Activated CD4-positive, alpha-beta T cell treated with anti-CD3 and anti-CD28 coated beads, Interleukin-2, amount 50 U/mL, for 24 hours (primary cell): ENCODE data around the gene ALOX5AP.

Experiments
- DNase-seq, 2 donors: peaks; one replicate each; pipeline ENCODE4 v3.0.0-alpha.2; 2020; ENCODE audit warnings: low read depth in 1 of 2, low spot score in 1 of 2

ALOX5AP gene

DNA sequence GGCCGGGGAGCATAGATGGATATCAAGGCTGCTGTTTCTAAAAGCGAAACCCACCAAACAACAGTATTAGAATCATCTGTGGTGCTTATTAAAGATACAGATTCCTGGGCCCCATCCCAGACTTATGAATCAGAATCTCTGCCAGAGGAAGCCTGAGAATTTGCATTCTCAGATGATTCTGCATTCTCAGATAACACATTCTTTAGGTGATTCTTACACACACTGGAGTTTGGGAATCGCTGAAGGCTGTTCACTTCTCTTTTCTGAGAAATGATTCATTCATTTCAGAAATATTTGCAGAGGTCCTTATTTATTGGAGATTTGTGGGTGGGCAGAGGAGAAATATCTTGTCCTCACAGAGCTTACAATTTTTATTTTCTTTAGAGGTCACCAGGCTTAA, 24.4 kb downstream of the ALOX5AP start:
- no peak for DNase-seq

- DNase-seq, result no peak
Measured at GRCh38 chr13:30762643-30763042, 27.3 kb downstream of the ALOX5AP start.

DNA sequence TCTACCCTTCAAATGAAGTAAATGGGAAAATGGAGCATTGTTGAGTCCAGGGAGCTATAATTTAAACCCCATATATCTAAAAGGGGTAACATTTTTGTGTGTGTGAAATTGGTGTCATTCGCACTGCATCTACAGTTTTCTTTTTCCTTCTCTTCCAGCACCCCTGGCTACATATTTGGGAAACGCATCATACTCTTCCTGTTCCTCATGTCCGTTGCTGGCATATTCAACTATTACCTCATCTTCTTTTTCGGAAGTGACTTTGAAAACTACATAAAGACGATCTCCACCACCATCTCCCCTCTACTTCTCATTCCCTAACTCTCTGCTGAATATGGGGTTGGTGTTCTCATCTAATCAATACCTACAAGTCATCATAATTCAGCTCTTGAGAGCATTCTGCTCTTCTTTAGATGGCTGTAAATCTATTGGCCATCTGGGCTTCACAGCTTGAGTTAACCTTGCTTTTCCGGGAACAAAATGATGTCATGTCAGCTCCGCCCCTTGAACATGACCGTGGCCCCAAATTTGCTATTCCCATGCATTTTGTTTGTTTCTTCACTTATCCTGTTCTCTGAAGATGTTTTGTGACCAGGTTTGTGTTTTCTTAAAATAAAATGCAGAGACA, 28.6 kb downstream of the ALOX5AP start:
- no peak for DNase-seq

- no peak for DNase-seq
Measured at GRCh38 chr13:30766231-30766630, 30.9 kb downstream of the ALOX5AP start.

- DNase-seq, result no peak
Measured at GRCh38 chr13:30770929-30771328, 35.6 kb downstream of the ALOX5AP start.

DNA sequence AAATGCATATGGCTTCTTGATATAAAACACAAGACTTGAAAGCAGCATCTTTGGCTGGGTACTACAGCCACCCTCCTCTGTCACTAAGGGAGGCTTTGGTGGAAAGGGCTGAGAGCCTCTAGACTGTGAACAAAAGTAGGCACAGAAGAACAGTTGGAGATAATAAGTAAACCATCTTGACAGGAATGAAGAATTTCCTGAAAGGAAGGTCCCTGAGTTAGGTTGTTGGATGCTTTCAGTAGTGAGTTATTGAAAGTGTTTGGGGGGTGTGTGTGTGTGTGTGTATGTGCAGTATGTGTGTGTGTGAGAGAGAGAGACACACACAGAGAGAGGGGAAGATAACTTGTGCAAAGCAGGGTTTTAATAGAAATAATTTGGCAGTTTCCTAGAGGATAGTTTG, 38.2 kb downstream of the ALOX5AP start:
- no peak for DNase-seq

DNA sequence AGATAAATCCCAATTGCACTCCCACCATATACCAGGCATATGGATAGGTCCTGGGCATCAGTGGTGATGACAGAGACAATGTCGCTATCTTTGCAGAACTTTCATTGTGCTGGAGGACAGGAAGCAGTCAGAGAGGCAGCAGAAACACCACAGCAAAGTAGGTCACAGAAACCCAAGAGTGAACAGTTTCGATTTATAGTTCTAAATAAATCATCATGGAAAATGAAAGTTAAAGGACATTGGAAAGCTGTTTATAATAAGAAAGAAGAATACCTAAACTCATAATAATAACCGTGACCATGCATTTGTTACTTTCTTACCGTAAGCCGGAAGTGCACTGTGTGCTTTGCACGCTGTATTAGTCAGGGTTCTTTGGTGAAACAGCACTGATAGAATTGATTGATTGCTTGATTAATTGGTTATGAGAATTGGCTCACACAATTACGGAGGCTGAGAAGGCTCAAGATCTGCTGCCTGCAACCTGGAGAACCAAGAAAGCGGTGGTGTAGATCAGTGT, 38.9 kb downstream of the ALOX5AP start:
- DNase-seq, result no peak

DNA sequence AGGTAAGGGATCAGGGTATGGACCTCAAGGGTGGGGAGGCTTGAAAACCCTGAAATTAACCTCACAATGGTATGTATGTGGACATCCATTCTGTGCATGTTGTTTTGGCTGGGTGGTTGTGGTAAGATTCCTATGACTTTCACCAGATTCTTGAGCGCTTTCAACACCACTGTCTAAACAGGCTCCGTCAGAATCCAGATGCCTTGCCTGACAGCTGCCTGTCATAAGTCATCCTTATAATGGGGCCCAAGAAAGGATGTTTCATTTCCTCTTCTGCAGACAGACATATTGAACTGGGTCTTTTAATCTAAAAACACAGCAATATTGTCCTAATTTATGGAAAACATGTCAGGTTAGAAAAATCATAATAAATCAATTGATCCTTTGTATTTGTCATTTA, 41.3 kb downstream of the ALOX5AP start:
- DNase-seq, result no peak

- DNase-seq, result no peak
Measured at GRCh38 chr13:30779016-30779415, 43.7 kb downstream of the ALOX5AP start.

DNA sequence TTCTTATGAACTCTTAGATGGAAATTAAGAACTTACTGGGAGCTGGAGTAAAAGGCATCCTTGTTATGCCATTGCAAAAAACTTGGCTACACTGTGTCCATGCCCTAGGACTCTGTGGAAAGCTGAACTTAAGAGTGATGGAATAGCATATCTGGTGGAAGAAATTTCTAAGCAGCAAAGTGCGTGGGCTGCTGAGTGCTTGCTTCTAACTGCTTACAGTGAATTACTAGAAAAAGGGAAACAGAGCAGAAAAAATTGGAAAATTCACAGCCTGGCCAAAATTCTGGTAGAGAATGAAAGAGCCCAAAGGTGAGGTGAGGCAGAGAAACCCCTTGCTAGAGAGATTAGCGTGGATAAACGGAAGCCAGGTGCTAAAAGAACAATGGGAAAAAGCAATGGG, 44.3 kb downstream of the ALOX5AP start:
- no peak for DNase-seq

GRCh38 chr13:30780338-30780981, 45.1 kb downstream of the ALOX5AP start:
- no peak for DNase-seq

DNA sequence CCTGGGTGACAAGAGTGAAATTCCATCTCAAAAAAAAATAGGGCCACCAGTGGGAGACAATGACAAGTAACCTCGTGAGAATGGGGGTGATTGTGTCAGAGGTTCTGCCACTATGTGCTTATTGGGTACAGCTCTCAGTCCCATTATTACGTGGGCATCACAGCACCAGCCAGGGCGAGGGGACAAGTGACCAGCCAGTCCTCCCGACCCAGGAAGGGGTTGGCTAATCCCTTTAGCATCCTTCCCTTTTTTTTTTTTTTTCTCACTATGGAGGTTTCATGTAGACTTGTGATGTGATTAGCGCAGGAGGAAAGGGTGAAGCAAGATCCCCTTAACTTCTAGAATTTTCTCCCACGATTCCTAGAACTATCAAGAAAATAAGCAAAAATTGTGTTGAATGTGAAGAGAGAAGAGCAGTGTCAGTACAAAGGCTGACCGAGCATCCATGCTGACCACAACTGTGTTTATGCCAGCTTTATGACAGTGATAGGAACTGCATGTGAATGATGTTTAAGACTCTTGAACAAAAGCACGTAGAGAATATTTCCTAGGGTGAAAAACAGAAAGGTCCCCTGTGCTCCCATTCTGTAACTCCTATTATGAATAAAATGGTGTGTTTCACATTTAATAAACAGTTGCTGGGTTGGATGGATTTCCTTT, 50.0 kb downstream of the ALOX5AP start:
- no peak for DNase-seq

GRCh38 chr13:30786648-30787047, 51.3 kb downstream of the ALOX5AP start:
- no peak for DNase-seq

- DNase-seq, result no peak
Measured at GRCh38 chr13:30787738-30788525, 52.6 kb downstream of the ALOX5AP start.

- no peak for DNase-seq
Measured at GRCh38 chr13:30789166-30789862, 54.0 kb downstream of the ALOX5AP start.

GRCh38 chr13:30790592-30790991, 55.2 kb downstream of the ALOX5AP start:
- no peak for DNase-seq

- DNase-seq, result no peak
Measured at GRCh38 chr13:30791354-30792001, 56.1 kb downstream of the ALOX5AP start.

DNA sequence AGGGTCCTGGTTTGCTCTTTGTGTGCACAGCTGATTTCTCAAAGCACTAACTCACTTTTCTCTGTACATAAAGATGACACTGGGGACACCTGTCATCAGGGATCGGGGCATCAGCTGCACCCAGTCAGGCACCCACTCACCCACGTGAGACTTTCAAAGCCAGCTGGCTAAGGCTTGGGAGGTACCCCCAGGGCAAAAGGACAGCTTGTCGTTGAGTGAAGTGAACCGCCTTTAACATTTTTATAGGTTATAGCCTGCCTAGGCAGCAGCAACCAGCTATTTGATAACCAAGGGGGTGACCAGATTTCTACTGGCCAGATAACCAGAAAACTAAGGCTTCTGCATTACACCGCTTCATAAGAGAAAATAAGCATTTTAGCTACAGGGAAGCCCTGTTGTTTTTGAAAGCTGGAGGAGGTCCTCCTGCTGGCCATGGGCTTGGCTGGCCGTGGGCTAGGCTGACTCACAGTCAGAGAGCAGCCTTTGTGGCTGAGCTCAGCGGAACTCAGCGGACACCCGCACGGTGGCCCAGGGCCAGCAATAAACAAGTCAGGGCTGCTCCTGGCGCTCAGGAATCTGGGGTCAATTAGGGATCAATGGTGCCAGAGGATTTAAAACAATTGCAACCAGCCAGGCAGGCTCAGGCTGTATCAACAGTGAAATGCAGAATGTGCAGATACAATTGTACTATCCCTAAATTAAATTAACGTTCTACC, 57.1 kb downstream of the ALOX5AP start:
- no peak for DNase-seq

DNA sequence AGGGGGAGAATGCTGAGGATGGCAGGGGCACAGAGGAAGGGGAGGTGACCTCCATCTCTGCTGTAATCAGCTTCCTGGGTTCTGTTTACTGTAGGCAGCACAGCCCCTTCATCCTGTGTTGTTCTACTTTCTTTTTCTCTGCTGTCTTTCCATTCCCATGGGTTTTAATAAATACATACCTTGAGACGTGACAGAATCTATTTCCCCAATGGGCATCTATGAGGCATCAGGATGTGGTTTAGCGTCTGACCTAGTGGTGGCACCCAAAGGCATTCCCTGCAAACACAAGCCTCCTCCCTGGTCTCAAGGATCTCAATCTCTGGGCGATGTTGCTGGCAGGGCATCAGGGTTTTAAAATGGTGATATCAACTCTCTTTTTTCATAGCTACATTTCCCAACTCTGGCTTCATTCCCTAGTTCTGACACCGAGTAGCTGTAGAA, 60.8 kb downstream of the ALOX5AP start:
- no peak for DNase-seq
